ENCODE data around the gene C19orf25. TPM values are rescaled to one million over a fixed set of nuclear protein-coding genes. Genes with fewer than 3 reads are reported as not detected.
A peak's percentile ranks its signal among the peaks of the same experiment; 100 is the strongest.

The C19orf25 gene
- polyA plus RNA-seq, 1 experiment: 14.5 TPM

DNA sequence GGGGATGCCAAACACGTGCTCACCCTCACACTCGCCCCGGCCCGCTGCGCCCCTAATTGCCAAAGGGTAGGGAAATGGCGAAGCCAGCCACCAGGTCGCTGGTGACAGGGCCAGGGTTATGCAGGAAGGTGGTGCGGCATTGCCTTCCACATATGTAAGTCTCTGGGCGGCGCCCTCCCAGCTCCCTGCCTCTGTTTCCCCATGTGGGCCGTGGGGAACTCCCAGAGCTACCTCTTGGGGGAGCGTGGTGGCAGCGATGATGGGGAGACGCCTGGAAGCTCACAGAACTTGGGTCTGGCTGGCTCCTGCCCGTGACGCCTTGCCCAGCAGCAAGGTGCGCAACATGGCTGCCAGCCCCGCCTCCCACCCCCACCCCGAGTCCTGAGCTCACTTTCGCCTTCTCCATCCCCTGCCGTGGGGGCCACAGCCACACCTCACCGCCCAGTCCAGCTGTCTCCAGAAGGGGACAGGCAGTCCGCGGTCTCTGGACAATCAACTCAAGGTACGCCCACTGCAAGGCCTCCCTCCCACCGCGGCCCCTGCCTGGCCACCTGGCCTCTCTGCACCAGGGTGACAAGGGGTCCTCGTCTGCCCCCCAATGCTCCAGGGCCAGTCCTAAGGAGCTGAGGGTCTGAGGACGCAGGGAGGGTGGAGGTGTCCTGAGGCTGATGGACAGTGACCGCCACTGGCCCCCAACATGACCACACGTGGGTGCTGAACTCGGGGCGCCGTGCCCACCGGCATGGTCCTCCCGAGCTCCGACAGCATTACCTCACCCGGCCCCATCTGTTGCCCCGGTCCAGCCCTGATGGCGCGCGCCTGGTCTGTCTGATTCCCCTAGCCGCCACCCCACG lies 6.6 kb downstream of the C19orf25 start:
- H3K4me3 ChIP-seq (ENCODE audit: low read depth, low read length): no peak overlapping the region
- DNase-seq (ENCODE audit: low read depth, low spot score): no peak
- no peaks in the 10 kb centered on the region; the same call in 1 of the 2 replicates for H3K9me3 ChIP-seq (ENCODE audit: control insufficient read depth, insufficient read depth, low read length)
- H3K27ac ChIP-seq (ENCODE audit: low read depth, low read length): no peak overlapping the region
- H3K27me3 ChIP-seq (ENCODE audit: control insufficient read depth, insufficient read depth, low read length): peaks cover 45% of the 10 kb centered on the region
- CTCF ChIA-PET: interaction anchor here (0.6 to 1.1 kb wide), 3 partner anchors 194 to 354 kb away, joined by 3 to 7 read pairs (median 4); no protein-coding TSS in a partner anchor
- POLR2A ChIA-PET: interaction anchor here (0.6 kb wide), 1 partner anchor 28 kb away, joined by 3 read pairs; no protein-coding TSS in a partner anchor
- TF ChIP-seq, protein P1, sequence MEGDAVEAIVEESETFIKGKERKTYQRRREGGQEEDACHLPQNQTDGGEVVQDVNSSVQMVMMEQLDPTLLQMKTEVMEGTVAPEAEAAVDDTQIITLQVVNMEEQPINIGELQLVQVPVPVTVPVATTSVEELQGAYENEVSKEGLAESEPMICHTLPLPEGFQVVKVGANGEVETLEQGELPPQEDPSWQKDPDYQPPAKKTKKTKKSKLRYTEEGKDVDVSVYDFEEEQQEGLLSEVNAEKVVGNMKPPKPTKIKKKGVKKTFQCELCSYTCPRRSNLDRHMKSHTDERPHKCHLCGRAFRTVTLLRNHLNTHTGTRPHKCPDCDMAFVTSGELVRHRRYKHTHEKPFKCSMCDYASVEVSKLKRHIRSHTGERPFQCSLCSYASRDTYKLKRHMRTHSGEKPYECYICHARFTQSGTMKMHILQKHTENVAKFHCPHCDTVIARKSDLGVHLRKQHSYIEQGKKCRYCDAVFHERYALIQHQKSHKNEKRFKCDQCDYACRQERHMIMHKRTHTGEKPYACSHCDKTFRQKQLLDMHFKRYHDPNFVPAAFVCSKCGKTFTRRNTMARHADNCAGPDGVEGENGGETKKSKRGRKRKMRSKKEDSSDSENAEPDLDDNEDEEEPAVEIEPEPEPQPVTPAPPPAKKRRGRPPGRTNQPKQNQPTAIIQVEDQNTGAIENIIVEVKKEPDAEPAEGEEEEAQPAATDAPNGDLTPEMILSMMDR (IDR thresholded peaks at IDR 0.05; ENCODE audit: low read depth, low read length): no peak

DNA sequence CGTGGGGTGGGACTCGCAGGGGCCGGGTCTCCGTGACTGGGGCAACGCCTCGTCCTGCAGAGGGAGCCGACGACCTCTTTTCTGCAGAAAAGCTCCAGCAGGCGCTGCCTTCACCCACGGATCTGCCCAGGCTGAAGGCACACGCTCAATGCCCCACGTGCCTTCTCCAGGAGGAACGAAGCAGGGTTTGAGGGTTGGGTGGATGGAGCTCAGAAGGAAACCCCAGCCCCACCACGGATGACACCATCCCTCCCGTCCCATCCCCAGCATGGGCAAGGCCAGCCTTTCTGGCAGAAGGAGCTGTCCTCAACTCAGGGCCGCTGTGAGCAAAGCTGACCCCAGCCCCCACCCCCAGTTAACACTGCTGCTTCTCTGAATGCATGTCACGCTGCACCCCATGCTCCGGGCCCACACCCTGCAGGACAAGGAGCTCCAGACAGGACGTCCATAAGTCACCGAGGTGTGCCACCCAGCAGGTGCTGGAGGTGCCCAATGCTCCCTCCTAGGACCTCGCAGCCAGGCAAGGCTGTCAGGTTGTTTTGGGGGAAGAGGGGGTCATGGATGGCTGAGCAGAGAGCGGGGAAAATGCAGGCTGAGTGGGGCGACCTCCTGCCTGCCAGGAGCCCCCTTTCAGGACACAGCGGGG lies 7.4 kb downstream of the C19orf25 start:
- no peak overlapping the region for H3K27ac ChIP-seq (ENCODE audit: low read depth, low read length)
- TF ChIP-seq, protein P1 (IDR thresholded peaks at IDR 0.05; ENCODE audit: low read depth, low read length): peak; percentile 22; the same call in 1 of the 2 replicates
- ChIA-PET POLR2A (interaction anchor here (0.7 kb wide), 1 partner anchor 16 kb away, joined by 3 read pairs; no protein-coding TSS in a partner anchor), CTCF (interaction anchor here (0.6 to 1.1 kb wide), 3 partner anchors 193 to 355 kb away, joined by 3 to 7 read pairs (median 4); no protein-coding TSS in a partner anchor)
- H3K4me3 ChIP-seq (ENCODE audit: low read depth, low read length): no peak overlapping the region
- H3K9me3 ChIP-seq (ENCODE audit: control insufficient read depth, insufficient read depth, low read length): no peaks in the 10 kb centered on the region; the same call in 1 of the 2 replicates
- DNase-seq (ENCODE audit: low read depth, low spot score): no peak
- H3K27me3 ChIP-seq (ENCODE audit: control insufficient read depth, insufficient read depth, low read length): peaks cover 51% of the 10 kb centered on the region

DNA sequence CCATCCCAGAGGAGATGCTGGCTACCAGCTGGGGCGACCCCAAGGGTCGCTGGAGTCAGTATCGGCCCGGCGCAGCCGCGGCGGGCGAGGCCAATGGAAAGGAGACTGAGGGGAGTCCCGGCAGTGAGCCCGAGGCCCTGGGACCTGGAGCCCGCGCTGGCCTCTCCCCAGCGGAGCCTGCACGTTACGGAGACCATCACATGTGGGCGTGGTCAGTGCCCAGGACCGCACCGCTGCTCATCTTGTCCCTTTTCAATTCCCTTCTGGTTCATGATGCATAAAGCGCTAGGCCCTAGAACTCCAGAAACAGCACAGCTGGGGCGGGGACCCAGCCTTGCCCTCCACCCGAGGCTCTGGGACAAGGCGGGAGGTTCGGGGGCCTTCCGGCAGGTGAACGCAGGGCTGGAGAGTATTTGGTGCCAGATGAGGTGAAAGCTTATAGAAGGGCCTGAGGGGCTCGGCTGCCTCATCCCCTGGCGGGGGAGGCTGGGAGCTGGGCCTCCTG lies 8.0 kb downstream of the C19orf25 start:
- CTCF ChIA-PET: interaction anchor here (1.1 kb wide), 1 partner anchor 355 kb away, joined by 7 read pairs; no protein-coding TSS in a partner anchor
- no peak for DNase-seq (ENCODE audit: low read depth, low spot score)
- peaks cover 56% of the 10 kb centered on the region for H3K27me3 ChIP-seq (ENCODE audit: control insufficient read depth, insufficient read depth, low read length)

DNA sequence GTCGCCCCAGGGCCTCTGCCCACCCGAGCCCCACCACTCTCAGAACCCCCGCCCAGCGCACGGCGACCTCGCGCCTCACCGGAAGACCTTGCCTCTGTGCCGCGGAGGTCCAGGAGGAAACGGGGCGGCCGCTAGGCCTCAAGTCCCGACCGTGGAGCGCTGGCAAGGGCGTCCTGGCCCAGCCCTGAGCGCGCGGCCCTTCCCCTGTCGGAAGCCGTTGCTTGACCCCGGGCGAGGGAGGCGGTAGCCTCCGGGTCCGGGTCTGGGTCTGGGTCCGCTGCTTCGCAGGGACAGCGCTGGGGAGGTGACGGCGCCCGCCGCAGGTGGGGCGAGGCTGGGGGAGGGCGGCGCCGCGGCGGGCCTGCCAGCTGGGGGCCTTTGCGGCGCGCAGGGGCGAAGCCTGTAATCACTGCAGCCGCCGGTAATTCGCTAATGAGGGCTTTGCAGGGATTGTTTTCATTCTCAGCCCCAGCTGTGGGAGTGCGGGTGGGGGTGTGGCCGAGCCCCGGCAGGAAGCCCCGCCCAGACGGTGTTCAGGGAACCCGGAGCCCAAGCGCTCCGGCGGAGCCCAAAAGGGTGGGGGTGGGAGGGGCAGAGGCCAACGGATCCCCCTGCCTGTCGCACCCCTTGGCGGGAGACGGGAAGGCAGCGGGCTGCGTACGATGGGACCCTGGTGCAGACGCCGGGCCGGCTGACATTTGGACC lies 8.6 kb downstream of the C19orf25 start:
- Histone ChIP-seq H3K9me3 (ENCODE audit: control insufficient read depth, insufficient read depth, low read length) (no peaks in the 10 kb centered on the region; the same call in 1 of the 2 replicates), H3K4me3 (ENCODE audit: low read depth, low read length) (peak overlapping the region; percentile 4; the same call in 1 of the 2 replicates), H3K27ac (ENCODE audit: low read depth, low read length) (no peak overlapping the region), H3K27me3 (ENCODE audit: control insufficient read depth, insufficient read depth, low read length) (peaks cover 57% of the 10 kb centered on the region)
- TF ChIP-seq, protein P1 (IDR thresholded peaks at IDR 0.05; ENCODE audit: low read depth, low read length): no peak
- POLR2A ChIA-PET: interaction anchor here (0.7 kb wide), 1 partner anchor 859 kb away, joined by 3 read pairs; no protein-coding TSS in a partner anchor
- no peak for DNase-seq (ENCODE audit: low read depth, low spot score)
- CTCF ChIA-PET: no interaction called here

More for the DNA sequence above, 8.0 kb downstream of the C19orf25 start:
- POLR2A ChIA-PET: interaction anchor here (0.7 kb wide), 1 partner anchor 859 kb away, joined by 3 read pairs; no protein-coding TSS in a partner anchor
- Histone ChIP-seq H3K9me3 (ENCODE audit: control insufficient read depth, insufficient read depth, low read length) (no peaks in the 10 kb centered on the region; the same call in 1 of the 2 replicates), H3K27ac (ENCODE audit: low read depth, low read length) (no peak overlapping the region), H3K4me3 (ENCODE audit: low read depth, low read length) (no peak overlapping the region; the same call in 1 of the 2 replicates)
- TF ChIP-seq, protein P1 (IDR thresholded peaks at IDR 0.05; ENCODE audit: low read depth, low read length): no peak

Measured in AG04450 (cell line).